HG03025 (cell line): ENCODE data around the gene ACOT6.
"Not testable (repeated sequence)": the region's sequence is repeated elsewhere in the genome, so short reads cannot be mapped to it uniquely, and the experiment has no call there.

ENCODE experiments used
- ATAC-seq: cut with Tn5 transposase; IDR thresholded peaks from one replicate; pipeline ENCODE4 v1.9.1; 2021; ENCODE audit warnings: mild to moderate bottlenecking, moderate library complexity; ENCODE audit not compliant: unreplicated experiment, low FRiP score

The ACOT6 gene, protein sequence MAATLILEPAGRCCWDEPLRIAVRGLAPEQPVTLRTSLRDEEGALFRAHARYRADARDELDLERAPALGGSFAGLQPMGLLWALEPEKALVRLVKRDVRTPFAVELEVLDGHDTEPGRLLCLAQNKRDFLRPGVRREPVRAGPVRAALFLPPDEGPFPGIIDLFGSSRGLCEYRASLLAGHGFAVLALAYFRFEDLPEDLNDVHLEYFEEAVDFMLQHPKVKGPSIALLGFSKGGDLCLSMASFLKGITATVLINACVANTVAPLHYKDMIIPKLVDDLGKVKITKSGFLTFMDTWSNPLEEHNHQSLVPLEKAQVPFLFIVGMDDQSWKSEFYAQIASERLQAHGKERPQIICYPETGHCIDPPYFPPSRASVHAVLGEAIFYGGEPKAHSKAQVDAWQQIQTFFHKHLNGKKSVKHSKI

GRCh38 chr14:73612339-73613045 is at the start of gene ACOT6:
Gene ACOT6, plus strand, starts transcription at chr14:73612517. Its CDS starts 55 bp downstream, at chr14:73612572.
- no peak for ATAC-seq

DNA sequence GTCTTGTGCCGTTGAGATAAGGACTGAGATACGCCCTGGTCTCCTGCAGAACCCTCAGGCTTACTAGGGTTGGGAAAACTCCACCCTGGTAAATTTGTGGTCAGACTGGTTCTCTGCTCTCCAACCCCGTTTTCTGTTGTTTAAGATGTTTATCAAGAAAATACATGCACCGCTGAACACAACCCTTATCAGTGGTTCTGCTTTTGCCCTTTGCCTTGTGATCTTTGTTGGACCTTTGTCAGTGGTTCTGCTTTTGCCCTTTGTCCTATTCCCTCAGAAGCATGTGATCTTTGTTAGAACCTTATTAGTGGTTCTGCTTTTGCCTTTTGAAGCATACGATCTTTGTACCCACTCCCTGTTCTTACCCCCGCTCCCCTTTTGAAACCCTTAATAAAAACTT is 49.6 kb upstream of the ACOT6 start:
- ATAC-seq = not testable (repeated sequence)

DNA sequence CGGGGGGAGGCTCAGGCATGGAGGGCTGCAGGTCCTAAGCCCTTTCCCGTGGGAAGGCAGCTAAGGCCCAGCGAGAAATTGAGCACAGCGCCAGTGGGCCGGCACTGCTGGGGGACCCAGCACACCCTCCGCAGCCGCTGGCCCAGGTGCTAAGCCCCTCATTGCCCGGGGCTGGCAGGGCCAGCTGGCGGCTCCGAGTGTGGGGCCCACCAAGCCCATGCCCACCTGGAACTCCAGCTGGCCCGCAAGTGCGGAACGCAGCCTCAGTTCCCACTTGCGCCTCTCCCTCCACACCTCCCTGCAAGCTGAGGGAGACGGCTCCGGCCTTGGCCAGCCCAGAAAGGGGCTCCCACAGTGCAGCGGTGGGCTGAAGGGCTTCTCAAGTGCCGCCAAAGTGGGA is 45.9 kb upstream of the ACOT6 start:
- ATAC-seq = not testable (repeated sequence)

DNA sequence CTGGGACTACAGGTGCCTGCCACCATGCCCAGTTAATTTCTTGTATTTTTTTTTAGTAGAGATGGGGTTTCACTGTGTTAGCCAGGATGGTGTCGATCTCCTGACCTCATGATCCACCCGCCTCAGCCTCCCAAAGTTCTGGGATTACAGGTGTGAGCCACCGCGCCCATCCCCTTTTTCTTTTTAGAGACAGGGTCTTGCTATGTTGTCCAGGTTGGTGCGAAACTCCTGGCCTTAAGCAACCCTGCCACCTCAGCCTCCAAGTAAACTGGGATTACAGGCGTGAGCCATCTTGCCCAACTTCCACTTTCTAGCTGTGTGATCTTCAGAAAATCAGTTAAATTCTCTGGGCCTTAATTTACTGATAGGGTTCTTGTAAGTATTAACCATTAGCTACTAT is 45.4 kb upstream of the ACOT6 start:
- not testable (repeated sequence) for ATAC-seq

DNA sequence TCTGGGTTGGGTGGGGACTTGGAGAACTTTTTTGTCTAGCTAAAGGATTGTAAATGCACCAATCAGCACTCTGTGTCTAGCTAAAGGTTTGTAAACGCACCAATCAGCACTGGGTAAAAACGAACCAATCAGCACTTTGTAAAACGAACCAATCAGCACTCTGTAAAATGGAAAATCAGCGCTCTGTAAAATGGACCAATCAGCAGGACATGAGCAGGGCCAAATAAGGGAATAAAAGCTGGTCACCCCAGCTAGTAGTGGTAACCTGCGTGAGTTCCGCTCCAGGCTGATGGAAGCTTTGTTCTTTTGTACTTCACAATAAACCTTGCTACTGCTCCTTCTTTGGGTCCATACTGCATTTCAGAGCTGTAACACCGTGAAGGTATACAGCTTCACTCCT is 45.0 kb upstream of the ACOT6 start:
- no peak for ATAC-seq

DNA sequence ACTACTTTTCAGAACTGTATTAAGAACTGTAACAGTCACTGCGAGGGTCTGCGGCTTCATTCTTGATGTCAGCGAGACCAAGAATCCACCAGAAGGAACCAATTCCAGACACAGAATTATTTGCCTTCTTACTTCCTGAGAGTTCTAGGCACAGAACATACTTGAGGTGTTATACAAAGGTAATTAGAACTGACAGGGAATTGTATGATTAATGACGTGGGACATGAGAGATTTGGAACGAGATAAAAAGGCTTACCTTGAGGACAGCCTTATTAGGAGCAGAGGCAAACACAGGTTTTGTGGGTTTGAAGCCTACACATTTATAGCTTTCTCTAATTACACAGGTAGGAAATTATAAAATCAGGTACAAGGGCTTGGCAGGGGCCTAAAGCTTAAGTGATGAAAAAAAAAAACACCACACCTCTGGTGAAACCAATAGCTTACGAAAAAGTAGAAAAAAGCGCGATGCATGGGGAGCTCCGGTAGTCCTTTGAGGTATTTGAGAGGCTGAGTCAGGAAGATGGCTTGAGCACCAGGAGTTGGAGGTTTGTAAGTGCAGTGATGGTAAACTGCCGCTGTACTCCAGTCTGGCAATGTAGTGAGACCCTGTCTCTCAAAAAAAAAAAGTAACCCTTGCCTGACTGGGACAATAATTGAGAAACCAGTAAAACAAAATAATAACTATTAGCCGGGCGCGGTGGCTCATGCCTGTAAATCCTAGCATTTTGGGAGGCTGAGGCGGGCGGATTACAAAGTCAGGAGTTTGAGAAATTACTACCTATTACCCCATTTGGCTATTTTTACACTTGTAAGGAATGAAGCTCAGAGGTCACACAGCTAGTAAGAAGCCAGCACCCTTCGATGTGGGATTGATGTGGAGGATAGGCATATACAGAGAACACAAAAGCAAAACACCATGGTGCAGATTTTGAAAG is 44.1 kb upstream of the ACOT6 start:
- ATAC-seq = no peak

GRCh38 chr14:73568886-73569184 is 43.5 kb upstream of the ACOT6 start:
- ATAC-seq = not testable (repeated sequence)

GRCh38 chr14:73569185-73569958 is 42.9 kb upstream of the ACOT6 start, which contains the start of gene ACOT2:
Gene ACOT2, plus strand, starts transcription at chr14:73569213. Its CDS starts 28 bp downstream, at chr14:73569241.
- not testable (repeated sequence) for ATAC-seq

- peak; percentile 58 for ATAC-seq
Observed at GRCh38 chr14:73570913-73571312, 41.4 kb upstream of the ACOT6 start.

DNA sequence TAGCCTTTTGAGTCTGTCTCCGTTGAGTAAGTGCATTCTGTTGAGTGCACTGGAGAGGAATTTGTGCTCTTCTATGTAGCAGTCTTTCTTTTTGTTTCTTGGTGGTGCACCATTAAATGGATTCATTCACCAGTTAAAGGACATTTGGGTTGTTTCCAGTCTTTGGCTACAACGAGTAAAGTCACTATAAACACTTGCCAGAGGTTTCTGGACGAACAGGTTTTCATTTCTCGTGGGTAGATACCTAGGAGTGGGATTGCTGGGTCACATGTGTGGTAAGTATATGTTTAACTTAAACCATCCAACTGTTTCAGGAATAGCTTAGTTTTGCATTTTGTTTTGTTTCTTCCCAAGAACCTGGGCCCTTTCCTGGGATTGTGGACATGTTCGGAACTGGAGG is 39.3 kb upstream of the ACOT6 start:
- ATAC-seq = not testable (repeated sequence)

GRCh38 chr14:73573740-73574139 is 38.6 kb upstream of the ACOT6 start:
- not testable (repeated sequence) for ATAC-seq

DNA sequence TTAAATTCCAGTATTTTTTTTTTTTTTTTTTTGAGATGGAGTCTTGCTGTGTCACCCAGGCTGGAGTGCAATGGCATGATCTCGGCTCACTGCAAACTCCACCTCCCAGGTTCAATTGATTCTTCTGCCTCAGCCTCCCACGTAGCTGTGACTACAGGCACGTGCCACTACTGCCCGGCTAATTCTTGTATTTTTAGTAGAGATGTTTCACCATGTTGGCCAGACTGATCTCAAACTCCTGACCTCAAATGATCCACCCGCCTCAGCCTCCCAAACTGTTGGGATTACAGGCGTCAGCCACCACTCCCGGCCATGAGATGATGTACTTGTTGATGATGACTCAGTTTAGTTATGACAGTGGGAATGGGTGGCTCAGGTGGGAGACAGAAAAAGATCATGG is 38.1 kb upstream of the ACOT6 start:
- ATAC-seq = not testable (repeated sequence)

DNA sequence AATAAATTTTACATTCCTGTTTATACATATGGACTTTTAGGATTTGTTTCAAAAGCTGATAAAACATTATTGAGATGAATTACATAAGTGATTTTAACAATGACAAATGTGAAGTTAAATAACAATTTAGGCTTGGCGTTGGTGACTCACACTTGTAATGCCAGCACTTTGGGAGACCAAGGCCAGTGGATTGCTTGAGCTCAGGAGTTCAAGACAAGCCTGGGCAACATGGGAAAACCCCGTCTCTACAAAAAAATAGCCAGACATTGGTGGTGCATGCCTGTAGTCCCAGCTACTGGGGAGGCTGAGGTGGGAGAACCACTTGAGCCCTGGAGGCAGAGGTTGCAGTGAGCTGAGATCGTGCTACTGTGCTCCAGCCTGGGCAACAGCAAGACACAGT is 35.9 kb upstream of the ACOT6 start:
- no peak for ATAC-seq

DNA sequence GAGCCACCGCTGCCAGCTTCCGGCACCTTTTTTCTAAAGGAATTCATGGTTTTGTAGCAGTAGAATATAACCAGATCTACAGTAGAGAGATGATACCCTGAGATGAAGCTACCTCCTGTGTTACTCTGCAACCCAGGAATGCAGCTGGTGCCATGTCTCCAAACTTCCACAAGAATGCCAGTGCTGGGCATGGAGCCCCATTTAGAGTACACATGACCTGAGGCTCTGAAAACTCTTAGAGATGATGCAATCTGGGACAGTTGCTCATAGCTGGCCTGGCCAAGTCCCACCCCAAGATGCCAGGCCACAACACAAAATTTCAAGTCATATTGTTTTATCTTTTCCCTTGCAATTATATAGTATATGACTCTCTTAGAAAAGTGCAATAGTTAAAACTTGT is 35.1 kb upstream of the ACOT6 start:
- not testable (repeated sequence) for ATAC-seq

DNA sequence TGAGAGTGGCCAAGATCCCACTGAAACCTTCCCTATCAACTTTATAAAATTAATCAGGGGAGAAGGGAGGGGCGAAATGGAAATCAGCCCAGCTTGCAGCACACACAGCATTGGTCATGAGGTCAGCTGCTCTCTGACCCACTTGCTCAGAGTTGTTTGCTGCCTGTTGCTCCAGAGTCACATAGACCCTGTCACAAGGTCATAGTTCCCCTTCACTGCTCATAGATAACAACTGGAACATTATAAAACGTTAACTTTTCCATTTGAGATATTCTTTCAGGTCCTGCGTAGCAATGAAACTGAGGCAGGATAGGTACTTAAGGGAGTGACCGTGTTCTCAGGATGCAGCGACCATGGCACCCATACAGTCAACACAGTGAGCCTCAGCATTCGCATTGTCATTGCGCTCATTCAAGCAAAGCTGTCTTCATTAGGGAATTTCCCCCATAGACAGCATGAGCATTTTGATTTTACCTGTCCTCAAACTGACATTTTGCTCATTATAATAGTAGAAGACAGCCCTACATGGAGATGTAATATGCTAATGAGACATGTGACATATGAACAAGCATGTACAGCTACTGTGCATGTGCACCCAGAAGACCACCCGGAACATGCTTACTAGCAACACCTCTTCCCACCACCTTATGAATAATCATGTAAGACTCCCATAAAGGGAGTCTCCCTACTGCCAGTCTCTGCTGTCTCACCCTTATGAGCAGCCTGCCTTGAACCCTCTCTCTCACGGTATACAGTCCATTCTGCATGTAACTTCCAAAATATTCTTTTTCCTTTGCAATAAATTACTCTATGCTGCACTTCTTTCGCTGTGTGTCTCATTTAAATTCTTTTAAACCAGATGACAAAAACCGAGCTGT is 30.0 kb upstream of the ACOT6 start:
- not testable (repeated sequence) for ATAC-seq

DNA sequence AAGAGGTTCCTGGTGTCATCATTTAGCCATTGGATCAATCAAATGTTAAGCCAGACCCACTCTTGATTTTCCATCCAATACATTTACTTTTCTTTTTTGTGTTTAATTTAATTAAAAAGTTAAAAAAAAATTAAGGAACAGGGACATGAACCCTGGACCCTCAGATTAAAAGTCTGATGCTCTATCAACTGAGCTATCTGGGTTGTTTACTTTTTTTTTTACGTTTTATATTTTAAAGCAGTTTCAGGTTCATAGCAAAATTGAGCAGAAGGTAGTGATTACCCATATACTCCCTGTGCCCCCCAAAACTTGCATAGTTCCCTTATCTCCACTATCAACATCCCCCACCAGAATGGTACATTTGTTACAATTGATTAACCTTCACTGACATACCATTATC is 23.6 kb upstream of the ACOT6 start:
- no peak for ATAC-seq

GRCh38 chr14:73589116-73589515 is 23.2 kb upstream of the ACOT6 start:
- no peak for ATAC-seq

DNA sequence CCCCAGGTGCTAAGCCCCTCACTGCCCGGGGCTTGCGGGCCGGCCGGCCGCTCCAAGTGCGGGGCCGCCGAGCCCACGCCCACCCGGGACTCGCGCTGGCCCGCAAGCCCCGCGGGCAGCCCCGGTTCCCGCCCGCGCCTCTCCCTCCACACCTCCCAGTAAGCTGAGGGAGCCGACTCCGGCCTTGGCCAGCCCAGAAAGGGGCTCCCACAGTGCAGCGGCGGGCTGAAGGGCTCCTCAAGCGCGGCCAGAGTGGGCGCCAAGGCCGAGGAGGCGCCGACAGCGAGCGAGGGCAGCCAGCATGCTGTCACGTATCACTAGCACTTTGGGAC is 21.7 kb upstream of the ACOT6 start:
- ATAC-seq = not testable (repeated sequence)
